HUDEP-2 (cell line): ENCODE results near the gene ZNF670.
A peak's percentile ranks its signal among the peaks of the same experiment; 100 is the strongest.
"Not testable (repeated sequence)": the region's sequence is repeated elsewhere in the genome, so short reads cannot be mapped to it uniquely, and the experiment has no call there.

Experiments
- DNase-seq, 76 experiments: peaks; one replicate each; lab custom pipeline; 2025; ENCODE audit not compliant: unreplicated experiment in 76 of 76; lab: John Stamatoyannopoulos, UW

Gene ZNF670

GRCh38 chr1:247078258-247079140, at the start of gene ZNF670:
TSS of gene ZNF670 (minus strand) at chr1:247078811. CDS start at chr1:247078596, 215 bp downstream.
- peak in 75 of 76 experiments; percentile 43 to 94 (median 88) for DNase-seq

- not testable (repeated sequence) for DNase-seq
Observed at GRCh38 chr1:247127519-247128282, 49.1 kb upstream of the ZNF670 start.

- DNase-seq: not testable (repeated sequence)
Observed at GRCh38 chr1:247126601-247127000, 48.0 kb upstream of the ZNF670 start.

GRCh38 chr1:247126166-247126565, 47.6 kb upstream of the ZNF670 start:
- not testable (repeated sequence) for DNase-seq

- DNase-seq: no peak
Observed at GRCh38 chr1:247121382-247121781, 42.8 kb upstream of the ZNF670 start.

GRCh38 chr1:247120408-247120668, 41.7 kb upstream of the ZNF670 start:
- DNase-seq: not testable (repeated sequence)

GRCh38 chr1:247119600-247120407, 41.2 kb upstream of the ZNF670 start:
- DNase-seq: no peak

- DNase-seq: peak in 3 of 76 experiments; percentile 10 to 30 (median 17)
Observed at GRCh38 chr1:247118946-247119446, 40.4 kb upstream of the ZNF670 start.

- DNase-seq: no peak
Observed at GRCh38 chr1:247115545-247115944, 36.9 kb upstream of the ZNF670 start.

- DNase-seq: no peak
Observed at GRCh38 chr1:247115141-247115510, 36.5 kb upstream of the ZNF670 start.

- no peak for DNase-seq
Observed at GRCh38 chr1:247114351-247115140, 35.9 kb upstream of the ZNF670 start.

- no peak for DNase-seq
Observed at GRCh38 chr1:247113733-247114271, 35.2 kb upstream of the ZNF670 start.

- DNase-seq: no peak
Observed at GRCh38 chr1:247113094-247113497, 34.5 kb upstream of the ZNF670 start.

- no peak for DNase-seq
Observed at GRCh38 chr1:247112479-247112781, 33.8 kb upstream of the ZNF670 start.

- DNase-seq: no peak
Observed at GRCh38 chr1:247111700-247112478, 33.3 kb upstream of the ZNF670 start.

- no peak for DNase-seq
Observed at GRCh38 chr1:247111259-247111699, 32.7 kb upstream of the ZNF670 start.

- peak in 3 of 76 experiments; percentile 9 to 23 (median 13) for DNase-seq
Observed at GRCh38 chr1:247110627-247111258, 32.1 kb upstream of the ZNF670 start.

- DNase-seq: no peak
Observed at GRCh38 chr1:247107694-247108093, 29.1 kb upstream of the ZNF670 start.

- no peak for DNase-seq
Observed at GRCh38 chr1:247105966-247106365, 27.4 kb upstream of the ZNF670 start.
